DOHH2 (cell line): ENCODE data around the gene PPT2.

Experiments
- H3F3A ChIP-seq: fragments of 200-600 bp; sonication (generic), shearing (Covaris generic); 2 replicates; pipeline ENCODE4 v1.6.0; 2016; ENCODE audit warnings: antibody characterized with exemption, mild to moderate bottlenecking; ENCODE audit not compliant: control insufficient read depth, insufficient read depth
- H3K27ac ChIP-seq: fragments of 200-600 bp; sonication (generic); 2 replicates; pipeline ENCODE4 v1.5.1; 2014; ENCODE audit warnings: low read depth, mild to moderate bottlenecking, low read length, moderate library complexity
- H3K27me3 ChIP-seq: fragments of 200-600 bp; sonication (generic); 2 replicates; pipeline ENCODE4 v1.6.1; 2014; ENCODE audit warnings: mild to moderate bottlenecking, low read length, mixed read lengths; ENCODE audit not compliant: control insufficient read depth
- H3K36me3 ChIP-seq: fragments of 200-600 bp; sonication (generic); 2 replicates; pipeline ENCODE4 v1.6.1; 2014; ENCODE audit warnings: mild to moderate bottlenecking, low read length, moderate library complexity, mixed read lengths; ENCODE audit not compliant: control insufficient read depth
- H3K4me1 ChIP-seq: fragments of 200-600 bp; sonication (generic); 2 replicates; pipeline ENCODE4 v1.6.1; 2014; ENCODE audit warnings: mild to moderate bottlenecking, low read length, mixed read lengths; ENCODE audit not compliant: control insufficient read depth
- H3K4me2 ChIP-seq: fragments of 200-600 bp; sonication (generic); 2 replicates; pipeline ENCODE4 v1.6.0; 2014; ENCODE audit warnings: mild to moderate bottlenecking, low read length, moderate library complexity
- H3K4me3 ChIP-seq: fragments of 200-600 bp; sonication (generic); 2 replicates; pipeline ENCODE4 v1.5.1; 2014; ENCODE audit warnings: mild to moderate bottlenecking, low read length, mixed read lengths
- H3K79me2 ChIP-seq: fragments of 200-600 bp; sonication (generic); 2 replicates; pipeline ENCODE4 v1.6.1; 2014; ENCODE audit warnings: mild to moderate bottlenecking, low read length, mixed read lengths; ENCODE audit not compliant: control insufficient read depth
- H3K9me2 ChIP-seq: fragments of 200-600 bp; sonication (generic); replicated peaks from 2 replicates; pipeline ENCODE4 v1.6.1; 2014; ENCODE audit warnings: mild to moderate bottlenecking, low read length, mixed read lengths; ENCODE audit not compliant: control insufficient read depth
- H3K9me3 ChIP-seq: fragments of 200-600 bp; sonication (generic); 2 replicates; pipeline ENCODE4 v1.6.1; 2014; ENCODE audit warnings: antibody characterized with exemption, low read length, mixed read lengths; ENCODE audit not compliant: control insufficient read depth, insufficient read depth
- H4K20me1 ChIP-seq: fragments of 200-600 bp; sonication (generic); 2 replicates; pipeline ENCODE4 v1.6.0; 2014; ENCODE audit warnings: low read depth, mild to moderate bottlenecking, antibody characterized with exemption, low read length, moderate library complexity; ENCODE audit not compliant: control insufficient read depth, insufficient read depth
- EZH2phosphoT487 ChIP-seq: fragments of 200-600 bp; sonication (generic); IDR thresholded peaks from 2 replicates; pipeline ENCODE4 v1.6.1; 2017; ENCODE audit warnings: borderline replicate concordance, mild to moderate bottlenecking, antibody characterized with exemption, low read length, moderate library complexity, mixed read lengths
- TF ChIP-seq, protein P1 (sequence below): fragments of 200-600 bp; sonication (generic); IDR thresholded peaks from one replicate; pipeline ENCODE4 v1.5.1; 2014; ENCODE audit warnings: antibody characterized with exemption, mild to moderate bottlenecking, low read depth, low read length; ENCODE audit not compliant: poor library complexity, severe bottlenecking

PPT2 gene

GRCh38 chr6:32167154-32167760 lies 13.3 kb downstream of the PPT2 start:
- Histone ChIP-seq H3K9me2 (no peaks in the 10 kb centered on the region), H3K4me1 (peaks cover 10% of the 10 kb centered on the region), H3K4me2 (no peak overlapping the region), H3K27ac (no peak overlapping the region), H3K79me2 (no peaks in the 10 kb centered on the region), H3K4me3 (no peak overlapping the region), H3K36me3 (peaks cover 48% of the 10 kb centered on the region), H4K20me1 (no peaks in the 10 kb centered on the region), H3K27me3 (no peaks in the 10 kb centered on the region), H3F3A (peaks cover under 1% of the 10 kb centered on the region; the same call in 1 of the 2 replicates), H3K9me3 (no peaks in the 10 kb centered on the region)
- TF ChIP-seq EZH2phosphoT487 = no peak
- TF ChIP-seq, protein P1, sequence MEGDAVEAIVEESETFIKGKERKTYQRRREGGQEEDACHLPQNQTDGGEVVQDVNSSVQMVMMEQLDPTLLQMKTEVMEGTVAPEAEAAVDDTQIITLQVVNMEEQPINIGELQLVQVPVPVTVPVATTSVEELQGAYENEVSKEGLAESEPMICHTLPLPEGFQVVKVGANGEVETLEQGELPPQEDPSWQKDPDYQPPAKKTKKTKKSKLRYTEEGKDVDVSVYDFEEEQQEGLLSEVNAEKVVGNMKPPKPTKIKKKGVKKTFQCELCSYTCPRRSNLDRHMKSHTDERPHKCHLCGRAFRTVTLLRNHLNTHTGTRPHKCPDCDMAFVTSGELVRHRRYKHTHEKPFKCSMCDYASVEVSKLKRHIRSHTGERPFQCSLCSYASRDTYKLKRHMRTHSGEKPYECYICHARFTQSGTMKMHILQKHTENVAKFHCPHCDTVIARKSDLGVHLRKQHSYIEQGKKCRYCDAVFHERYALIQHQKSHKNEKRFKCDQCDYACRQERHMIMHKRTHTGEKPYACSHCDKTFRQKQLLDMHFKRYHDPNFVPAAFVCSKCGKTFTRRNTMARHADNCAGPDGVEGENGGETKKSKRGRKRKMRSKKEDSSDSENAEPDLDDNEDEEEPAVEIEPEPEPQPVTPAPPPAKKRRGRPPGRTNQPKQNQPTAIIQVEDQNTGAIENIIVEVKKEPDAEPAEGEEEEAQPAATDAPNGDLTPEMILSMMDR = no peak

DNA sequence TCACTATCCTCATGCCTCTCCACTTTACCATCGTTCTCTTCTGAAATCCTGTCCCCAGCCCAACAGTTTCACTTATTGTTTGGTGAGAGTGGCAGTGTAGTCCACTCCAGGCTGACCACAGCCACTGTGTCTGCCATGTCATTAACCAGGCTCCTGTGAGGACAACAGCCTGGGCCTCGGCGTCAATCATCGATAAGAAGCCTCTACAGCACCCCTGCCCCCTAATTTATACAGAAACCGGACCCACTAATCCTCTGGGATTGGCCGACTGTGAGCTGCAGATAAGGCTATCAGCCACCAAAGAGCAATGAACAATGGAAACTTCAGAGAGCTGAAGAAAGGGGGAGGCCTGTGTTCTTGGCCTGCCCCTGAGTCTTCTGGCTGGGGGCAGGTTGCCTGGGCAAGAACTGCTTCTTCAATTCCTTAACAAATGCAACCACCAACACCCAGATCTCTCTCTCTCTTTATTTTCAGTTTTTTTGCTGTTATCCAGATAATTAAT lies 13.9 kb downstream of the PPT2 start:
- peaks cover 4% of the 10 kb centered on the region; the same call in 1 of the 2 replicates for H3F3A ChIP-seq
- no peaks in the 10 kb centered on the region for H3K27me3 ChIP-seq
- H4K20me1 ChIP-seq = no peaks in the 10 kb centered on the region
- no peaks in the 10 kb centered on the region for H3K79me2 ChIP-seq
- H3K4me2 ChIP-seq = no peak overlapping the region
- H3K27ac ChIP-seq = no peak overlapping the region
- TF ChIP-seq, protein P1 = no peak
- TF ChIP-seq EZH2phosphoT487 = no peak
- H3K9me2 ChIP-seq = no peaks in the 10 kb centered on the region
- no peaks in the 10 kb centered on the region for H3K9me3 ChIP-seq
- peaks cover 12% of the 10 kb centered on the region for H3K4me1 ChIP-seq
- no peak overlapping the region for H3K4me3 ChIP-seq
- H3K36me3 ChIP-seq = peaks cover 44% of the 10 kb centered on the region

GRCh38 chr6:32168350-32168749 lies 14.4 kb downstream of the PPT2 start:
- Histone ChIP-seq H3K79me2 (peaks cover 4% of the 10 kb centered on the region; the same call in 1 of the 2 replicates), H3K36me3 (peaks cover 42% of the 10 kb centered on the region), H3K4me3 (no peak overlapping the region), H3K9me2 (no peaks in the 10 kb centered on the region), H3K9me3 (no peaks in the 10 kb centered on the region), H3K27ac (no peak overlapping the region), H3K4me1 (peaks cover 17% of the 10 kb centered on the region), H3F3A (peaks cover 4% of the 10 kb centered on the region; the same call in 1 of the 2 replicates), H3K27me3 (no peaks in the 10 kb centered on the region), H3K4me2 (no peak overlapping the region), H4K20me1 (no peaks in the 10 kb centered on the region)
- TF ChIP-seq EZH2phosphoT487 = no peak
- TF ChIP-seq, protein P1 = no peak
